ENCODE measurements around the gene MAP3K14. TPM values are rescaled to one million over a fixed set of nuclear protein-coding genes. Genes with fewer than 3 reads are reported as not detected.

Gene MAP3K14
- total RNA-seq, 1 donor from 2014 or later: 6.6 TPM

GRCh38 chr17:45282683-45283644 lies 33.9 kb downstream of the MAP3K14 start:
- H3K4me3 ChIP-seq (ENCODE audit: low read depth, low read length): no peak overlapping the region
- TF ChIP-seq CTCF (conservative IDR thresholded peaks at IDR 0.05; ENCODE audit: low read depth, low read length): no peak
- DNase-seq (ENCODE audit: low read depth): no peak

- DNase-seq (ENCODE audit: low read depth): no peak
- no peak overlapping the region for H3K4me3 ChIP-seq (ENCODE audit: low read depth, low read length)
- TF ChIP-seq CTCF (conservative IDR thresholded peaks at IDR 0.05; ENCODE audit: low read depth, low read length): no peak
These were observed 36.9 kb downstream of the MAP3K14 start for GRCh38 chr17:45279898-45280297.

GRCh38 chr17:45277992-45278391 lies 38.8 kb downstream of the MAP3K14 start:
- TF ChIP-seq CTCF (conservative IDR thresholded peaks at IDR 0.05; ENCODE audit: low read depth, low read length): no peak
- no peak for DNase-seq (ENCODE audit: low read depth)
- H3K4me3 ChIP-seq (ENCODE audit: low read depth, low read length): no peak overlapping the region

GRCh38 chr17:45277216-45277849 lies 39.5 kb downstream of the MAP3K14 start:
- peak; percentile 88 for TF ChIP-seq CTCF (conservative IDR thresholded peaks at IDR 0.05; ENCODE audit: low read depth, low read length)

GRCh38 chr17:45276031-45276430 lies 40.8 kb downstream of the MAP3K14 start:
- no peak overlapping the region for H3K4me3 ChIP-seq (ENCODE audit: low read depth, low read length)
- DNase-seq (ENCODE audit: low read depth): no peak
- no peak for TF ChIP-seq CTCF (conservative IDR thresholded peaks at IDR 0.05; ENCODE audit: low read depth, low read length)

More at GRCh38 chr17:45277216-45277849, 39.5 kb downstream of the MAP3K14 start:
- peak; percentile 43 for DNase-seq (ENCODE audit: low read depth)
- H3K4me3 ChIP-seq (ENCODE audit: low read depth, low read length): no peak overlapping the region

GRCh38 chr17:45274033-45274432 lies 42.8 kb downstream of the MAP3K14 start:
- no peak for DNase-seq (ENCODE audit: low read depth)
- H3K4me3 ChIP-seq (ENCODE audit: low read depth, low read length): no peak overlapping the region
- no peak for TF ChIP-seq CTCF (conservative IDR thresholded peaks at IDR 0.05; ENCODE audit: low read depth, low read length)

All from epithelial cell of proximal tubule (primary cell).